Chondrocyte (in vitro differentiated cells): ENCODE measurements around the gene EEF1AKMT4. TPM values are rescaled to one million over a fixed set of nuclear protein-coding genes. Genes with fewer than 3 reads are reported as not detected.
A peak's percentile ranks its signal among the peaks of the same experiment; 100 is the strongest.

Experiments used
- DNase-seq: peaks from one replicate; pipeline ENCODE4 v3.0.0; 2021; ENCODE audit warnings: mixed read lengths, low spot score
- H3K27ac Mint-ChIP-seq: one replicate; pipeline ENCODE4 v1.8.0; 2021; ENCODE audit warnings: mild to moderate bottlenecking, moderate library complexity, mixed read lengths; ENCODE audit not compliant: unreplicated experiment
- H3K27me3 Mint-ChIP-seq: 2 replicates; pipeline ENCODE4 v1.8.0; 2021; ENCODE audit warnings: low read depth, mixed read lengths
- H3K36me3 Mint-ChIP-seq: 2 replicates; pipeline ENCODE4 v1.8.0; 2021; ENCODE audit warnings: low read depth, mixed read lengths
- H3K4me1 Mint-ChIP-seq: 2 replicates; pipeline ENCODE4 v1.8.0; 2021; ENCODE audit warnings: low read depth, mild to moderate bottlenecking, mixed read lengths
- H3K4me3 Mint-ChIP-seq: one replicate; pipeline ENCODE4 v1.8.0; 2021; ENCODE audit warnings: mild to moderate bottlenecking, moderate library complexity, mixed read lengths; ENCODE audit not compliant: unreplicated experiment
- H3K9me3 Mint-ChIP-seq: 2 replicates; pipeline ENCODE4 v1.8.0; 2021; ENCODE audit warnings: low read depth, mixed read lengths
- total RNA-seq: library from RNA; stranded (reverse); gene quantifications from 3 replicates; pipeline ENCODE4 v1.2.1, GENCODE V29; 2021
- TF ChIP-seq, protein P1 (sequence below): fragments of 200-600 bp; sonication (generic); IDR thresholded peaks from 2 replicates; pipeline ENCODE4 v1.5.0; 2021; ENCODE audit warnings: antibody characterized with exemption, mild to moderate bottlenecking, moderate library complexity

EEF1AKMT4 gene
- total RNA-seq, 1 donor from 2014 or later: 4.3 TPM

- Mint-ChIP-seq H3K9me3 (no peaks in the 10 kb centered on the region), H3K27ac (no peak overlapping the region), H3K36me3 (no peaks in the 10 kb centered on the region), H3K4me1 (peaks cover 5% of the 10 kb centered on the region), H3K4me3 (no peak overlapping the region), H3K27me3 (peaks cover 10% of the 10 kb centered on the region)
- TF ChIP-seq, protein P1, sequence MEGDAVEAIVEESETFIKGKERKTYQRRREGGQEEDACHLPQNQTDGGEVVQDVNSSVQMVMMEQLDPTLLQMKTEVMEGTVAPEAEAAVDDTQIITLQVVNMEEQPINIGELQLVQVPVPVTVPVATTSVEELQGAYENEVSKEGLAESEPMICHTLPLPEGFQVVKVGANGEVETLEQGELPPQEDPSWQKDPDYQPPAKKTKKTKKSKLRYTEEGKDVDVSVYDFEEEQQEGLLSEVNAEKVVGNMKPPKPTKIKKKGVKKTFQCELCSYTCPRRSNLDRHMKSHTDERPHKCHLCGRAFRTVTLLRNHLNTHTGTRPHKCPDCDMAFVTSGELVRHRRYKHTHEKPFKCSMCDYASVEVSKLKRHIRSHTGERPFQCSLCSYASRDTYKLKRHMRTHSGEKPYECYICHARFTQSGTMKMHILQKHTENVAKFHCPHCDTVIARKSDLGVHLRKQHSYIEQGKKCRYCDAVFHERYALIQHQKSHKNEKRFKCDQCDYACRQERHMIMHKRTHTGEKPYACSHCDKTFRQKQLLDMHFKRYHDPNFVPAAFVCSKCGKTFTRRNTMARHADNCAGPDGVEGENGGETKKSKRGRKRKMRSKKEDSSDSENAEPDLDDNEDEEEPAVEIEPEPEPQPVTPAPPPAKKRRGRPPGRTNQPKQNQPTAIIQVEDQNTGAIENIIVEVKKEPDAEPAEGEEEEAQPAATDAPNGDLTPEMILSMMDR: peak; percentile 75
- DNase-seq: no peak
Measured at GRCh38 chr3:184284696-184285095, 35.2 kb downstream of the EEF1AKMT4 start.

GRCh38 chr3:184289426-184289938, 40.0 kb downstream of the EEF1AKMT4 start:
- TF ChIP-seq, protein P1: peak; percentile 86
- H3K4me1 Mint-ChIP-seq: peaks cover 5% of the 10 kb centered on the region
- no peaks in the 10 kb centered on the region for H3K36me3 Mint-ChIP-seq
- H3K4me3 Mint-ChIP-seq: no peak overlapping the region
- no peak overlapping the region for H3K27ac Mint-ChIP-seq
- H3K27me3 Mint-ChIP-seq: peaks cover 4% of the 10 kb centered on the region
- H3K9me3 Mint-ChIP-seq: no peaks in the 10 kb centered on the region
- DNase-seq: peak; percentile 56

GRCh38 chr3:184290331-184290730, 40.9 kb downstream of the EEF1AKMT4 start:
- H3K4me3 Mint-ChIP-seq: no peak overlapping the region
- no peaks in the 10 kb centered on the region for H3K4me1 Mint-ChIP-seq
- TF ChIP-seq, protein P1: no peak
- no peak overlapping the region for H3K27ac Mint-ChIP-seq
- peaks cover 4% of the 10 kb centered on the region for H3K27me3 Mint-ChIP-seq
- DNase-seq: peak; percentile 71
- no peaks in the 10 kb centered on the region for H3K9me3 Mint-ChIP-seq
- H3K36me3 Mint-ChIP-seq: no peaks in the 10 kb centered on the region

DNA sequence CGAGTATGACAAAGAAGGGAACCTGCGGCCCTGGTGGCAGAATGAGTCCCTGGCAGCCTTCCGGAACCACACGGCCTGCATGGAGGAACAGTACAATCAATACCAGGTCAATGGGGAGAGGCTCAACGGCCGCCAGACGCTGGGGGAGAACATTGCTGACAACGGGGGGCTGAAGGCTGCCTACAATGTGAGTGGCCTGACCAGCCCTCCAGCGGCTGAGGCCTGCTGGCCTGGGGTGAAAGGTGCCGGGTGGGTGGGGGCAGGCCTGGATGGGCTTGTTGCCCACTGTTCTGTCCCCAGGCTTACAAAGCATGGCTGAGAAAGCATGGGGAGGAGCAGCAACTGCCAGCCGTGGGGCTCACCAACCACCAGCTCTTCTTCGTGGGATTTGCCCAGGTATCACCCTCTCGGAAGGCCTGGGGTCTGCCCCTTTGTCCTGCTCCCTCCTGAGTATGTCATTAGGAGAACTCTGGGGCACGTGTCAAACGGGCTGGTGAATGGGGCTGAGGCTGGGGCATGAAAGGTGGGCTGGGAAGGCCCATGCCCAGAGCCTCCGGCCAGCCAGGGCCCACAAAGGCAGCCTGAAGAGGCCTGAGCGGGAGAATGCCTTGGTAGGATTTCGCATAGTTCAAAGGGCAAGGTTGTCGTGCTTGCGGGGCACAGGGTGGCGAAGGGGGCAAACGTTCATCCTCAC, 41.7 kb downstream of the EEF1AKMT4 start:
- Mint-ChIP-seq H3K4me1 (no peaks in the 10 kb centered on the region), H3K9me3 (no peaks in the 10 kb centered on the region), H3K27ac (no peak overlapping the region), H3K27me3 (peaks cover 2% of the 10 kb centered on the region), H3K4me3 (no peak overlapping the region), H3K36me3 (no peaks in the 10 kb centered on the region)
- peak; percentile 75 for DNase-seq
- TF ChIP-seq, protein P1: no peak

DNA sequence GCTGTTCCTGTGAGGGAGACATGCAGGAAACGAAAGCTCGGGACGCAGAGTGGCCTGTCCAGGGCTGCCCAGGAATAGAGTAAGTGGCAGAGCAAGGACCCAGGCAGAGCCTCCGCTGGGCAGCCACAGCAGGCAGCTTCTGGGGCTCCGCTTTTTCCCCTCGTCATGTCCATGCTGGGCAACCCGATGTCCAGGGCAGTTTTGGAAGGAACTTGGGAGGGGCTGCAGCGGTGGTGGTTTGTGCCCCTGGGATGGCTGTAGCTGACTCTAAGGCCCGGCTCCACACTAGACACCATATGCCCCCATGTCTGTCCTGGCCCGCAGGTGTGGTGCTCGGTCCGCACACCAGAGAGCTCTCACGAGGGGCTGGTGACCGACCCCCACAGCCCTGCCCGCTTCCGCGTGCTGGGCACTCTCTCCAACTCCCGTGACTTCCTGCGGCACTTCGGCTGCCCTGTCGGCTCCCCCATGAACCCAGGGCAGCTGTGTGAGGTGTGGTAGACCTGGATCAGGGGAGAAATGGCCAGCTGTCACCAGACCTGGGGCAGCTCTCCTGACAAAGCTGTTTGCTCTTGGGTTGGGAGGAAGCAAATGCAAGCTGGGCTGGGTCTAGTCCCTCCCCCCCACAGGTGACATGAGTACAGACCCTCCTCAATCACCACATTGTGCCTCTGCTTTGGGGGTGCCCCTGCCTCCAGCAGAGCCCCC, 42.4 kb downstream of the EEF1AKMT4 start:
- Mint-ChIP-seq H3K27ac (no peak overlapping the region), H3K36me3 (no peaks in the 10 kb centered on the region), H3K9me3 (no peaks in the 10 kb centered on the region), H3K27me3 (no peaks in the 10 kb centered on the region), H3K4me3 (no peak overlapping the region), H3K4me1 (no peaks in the 10 kb centered on the region)
- peak; percentile 86 for DNase-seq
- TF ChIP-seq, protein P1: no peak
